Stomach (tissue), 9 donors: ENCODE data around the gene CABLES2. TPM values are rescaled to one million over a fixed set of nuclear protein-coding genes. Genes with fewer than 3 reads are reported as not detected.

Experiments used
- DNase-seq, 2 donors: peaks; one replicate each; pipeline versions ENCODE4 v3.0.0 to v3.0.0-alpha.2; 2013 to 2019
- H3K27ac ChIP-seq, 5 donors: fragments of 200-600 bp in 4 of 5; sonication (generic) in 4 of 5; one replicate each; pipeline ENCODE4 v1.5.1; 2013 to 2019; ENCODE audit warnings: mild to moderate bottlenecking in 1 of 5, moderate library complexity in 1 of 5
- H3K27me3 ChIP-seq, 3 donors: fragments of 200-600 bp; sonication (generic); one replicate each; pipeline ENCODE4 v1.5.1; 2017 to 2019; ENCODE audit warnings: mixed run types in 1 of 3
- H3K36me3 ChIP-seq, 4 donors: fragments of 200-600 bp; sonication (generic); 1 replicate in 3 of 4; 2 replicates in 1 of 4; pipeline ENCODE4 v1.5.1; 2016 to 2019
- H3K4me1 ChIP-seq, 4 donors: fragments of 200-600 bp; sonication (generic); one replicate each; pipeline ENCODE4 v1.5.1; 2016 to 2019
- H3K4me3 ChIP-seq, 4 donors: fragments of 200-600 bp; sonication (generic) in 3 of 4; one replicate each; pipeline ENCODE4 v1.5.1; 2016 to 2019; ENCODE audit warnings: mild to moderate bottlenecking in 1 of 4
- H3K9me3 ChIP-seq, 4 donors: fragments of 200-600 bp; sonication (generic); one replicate each; pipeline ENCODE4 v1.5.1; 2016 to 2019
- EP300 ChIP-seq: sonication (generic); formaldehyde crosslinking; IDR thresholded peaks from one replicate; pipeline ENCODE4 v1.6.1; 2017; ENCODE audit warnings: antibody characterized with exemption
- POLR2A ChIP-seq, 4 donors: fragments of 450-650 bp; IDR thresholded peaks; one replicate each; pipeline ENCODE4 v1.6.1; 2016; ENCODE audit warnings: antibody characterized with exemption in 4 of 4, control low read depth in 2 of 4, mild to moderate bottlenecking in 1 of 4, moderate library complexity in 1 of 4
- POLR2AphosphoS5 ChIP-seq, 3 donors: sonication (generic); formaldehyde crosslinking; IDR thresholded peaks; one replicate each; pipeline ENCODE4 v1.6.1; 2016; ENCODE audit warnings: antibody characterized with exemption in 3 of 3
- WGBS, 5 donors: extraction: QIAGEN DNeasy Blood & Tissue Kit in 3 of 5; methylation state at CpG; one replicate each; pipeline versions ENCODE4 v1.1.5 to v1.1.7; 2013 to 2018; 5-methylcytosine and 5-hydroxymethylcytosine counted together
- intact Hi-C: fragments of 100-400 bp; cut with DNase I; formaldehyde crosslinking; loops from one replicate; pipeline ENCODE4 v1.15.1; 2023; ENCODE audit warnings: low total_unique reads
- polyA plus RNA-seq, 3 donors: library from polyadenylated mRNA; stranded (reverse); fragments of 200-250 nt; gene quantifications; one replicate each; pipeline ENCODE4 v1.2.3, GENCODE V29; 2013
- total RNA-seq, 5 donors: library from RNA; depleted of rRNA; stranded (reverse); fragments of >200 nt; gene quantifications; one replicate each; pipeline versions ENCODE4 v1.1.0 to v1.2.3, GENCODE V29; 2014 to 2016
- TF ChIP-seq, protein P1 (sequence below), 7 experiments: fragments of 450-650 bp in 4 of 7; fragments of 200-600 bp in 3 of 7; sonication (generic) in 3 of 7; IDR thresholded peaks; one replicate each; pipeline ENCODE4 v1.5.1; 2016 to 2019; ENCODE audit warnings: antibody characterized with exemption in 7 of 7, control low read depth in 2 of 7, mild to moderate bottlenecking in 1 of 7
- donor health status: healthy with polysubstance abuse.
- donor health status: Bipolar disorder and iron deficiency.
- donor health status: healthy.

CABLES2 gene
- total and polyA plus RNA-seq, 8 donors = 0.55 to 7.8 (median 1.9) TPM

DNA sequence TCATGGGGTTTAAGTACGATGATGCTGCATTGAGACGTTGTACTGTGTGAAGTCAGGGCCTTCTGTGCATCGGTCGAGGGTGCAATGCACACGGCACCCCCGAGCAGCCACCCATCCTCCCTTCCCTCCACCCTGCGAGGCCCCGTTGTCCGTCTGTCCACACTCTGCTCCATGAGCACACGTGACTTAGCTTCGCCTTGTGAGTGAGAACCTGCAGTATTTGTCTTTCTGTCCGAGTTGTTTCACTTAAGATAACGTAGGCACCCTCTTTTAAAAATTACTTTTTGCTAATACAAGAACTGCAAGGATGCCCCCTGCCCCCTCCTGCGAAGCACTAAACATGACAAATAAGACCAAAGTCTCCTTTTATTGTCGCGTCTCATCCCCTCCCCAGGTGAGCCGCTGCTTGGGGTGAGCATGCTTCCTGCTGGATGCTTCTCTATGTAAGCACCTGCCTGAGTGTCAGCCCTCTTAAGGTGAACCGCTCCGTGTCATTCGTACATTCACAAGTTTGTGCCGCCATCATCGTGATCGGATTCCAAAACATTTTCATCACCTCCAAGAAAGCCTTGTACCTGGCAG is 23.9 kb upstream of the CABLES2 start:
- Histone ChIP-seq H3K9me3 (no peaks in the 10 kb centered on the region), H3K27me3 (peaks cover 0 to 33% (median 0%) of the 10 kb centered on the region in 3 donors), H3K27ac (no peak overlapping the region), H3K4me1 (peaks cover 43 to 74% (median 66%) of the 10 kb centered on the region in 4 donors), H3K4me3 (no peak overlapping the region), H3K36me3 (no peaks in the 10 kb centered on the region)
- intact Hi-C loops = no loop called here
- DNase-seq = peak in 1 of 2 donors; percentile 80
- WGBS, 5 donors = 28 to 57% (median 43%) methylated on average over 23 of the region's 23 CpGs
- TF ChIP-seq, protein P1, sequence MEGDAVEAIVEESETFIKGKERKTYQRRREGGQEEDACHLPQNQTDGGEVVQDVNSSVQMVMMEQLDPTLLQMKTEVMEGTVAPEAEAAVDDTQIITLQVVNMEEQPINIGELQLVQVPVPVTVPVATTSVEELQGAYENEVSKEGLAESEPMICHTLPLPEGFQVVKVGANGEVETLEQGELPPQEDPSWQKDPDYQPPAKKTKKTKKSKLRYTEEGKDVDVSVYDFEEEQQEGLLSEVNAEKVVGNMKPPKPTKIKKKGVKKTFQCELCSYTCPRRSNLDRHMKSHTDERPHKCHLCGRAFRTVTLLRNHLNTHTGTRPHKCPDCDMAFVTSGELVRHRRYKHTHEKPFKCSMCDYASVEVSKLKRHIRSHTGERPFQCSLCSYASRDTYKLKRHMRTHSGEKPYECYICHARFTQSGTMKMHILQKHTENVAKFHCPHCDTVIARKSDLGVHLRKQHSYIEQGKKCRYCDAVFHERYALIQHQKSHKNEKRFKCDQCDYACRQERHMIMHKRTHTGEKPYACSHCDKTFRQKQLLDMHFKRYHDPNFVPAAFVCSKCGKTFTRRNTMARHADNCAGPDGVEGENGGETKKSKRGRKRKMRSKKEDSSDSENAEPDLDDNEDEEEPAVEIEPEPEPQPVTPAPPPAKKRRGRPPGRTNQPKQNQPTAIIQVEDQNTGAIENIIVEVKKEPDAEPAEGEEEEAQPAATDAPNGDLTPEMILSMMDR (IDR thresholded peaks at IDR 0.05) = no peak
- TF ChIP-seq EP300 = no peak
- TF ChIP-seq POLR2A (IDR thresholded peaks at IDR 0.05) = no peak
- no peak for TF ChIP-seq POLR2AphosphoS5 (IDR thresholded peaks at IDR 0.05)

DNA sequence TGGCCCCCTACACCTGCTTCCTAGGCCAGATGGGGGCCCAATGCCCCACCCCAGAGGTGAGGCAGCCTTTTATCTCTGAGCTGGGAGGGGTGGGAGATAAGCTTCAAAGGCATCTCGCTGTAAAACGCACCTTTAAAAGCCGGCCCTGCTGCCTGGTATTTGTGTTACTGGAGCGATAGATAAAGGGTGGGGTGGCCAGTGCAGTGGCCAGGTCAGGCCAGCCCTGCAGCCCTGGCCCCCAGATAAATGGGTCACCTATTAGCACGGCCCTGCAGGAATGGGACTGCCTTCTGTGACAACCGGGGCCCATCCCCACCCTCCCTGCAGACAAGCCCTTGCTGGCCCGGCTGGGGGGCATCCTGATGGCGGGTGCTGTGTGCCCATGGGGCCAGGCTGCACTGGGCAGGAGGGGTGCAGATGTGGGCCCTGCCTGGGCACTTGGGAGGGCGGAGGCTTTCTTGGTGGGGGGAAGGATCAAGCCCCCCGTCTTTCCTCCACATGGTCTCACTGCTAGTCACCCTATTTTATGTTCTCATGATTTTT is 23.3 kb upstream of the CABLES2 start:
- Histone ChIP-seq H3K4me1 (peaks cover 43 to 76% (median 66%) of the 10 kb centered on the region in 4 donors), H3K9me3 (no peaks in the 10 kb centered on the region), H3K4me3 (no peak overlapping the region), H3K27me3 (peaks cover 0 to 31% (median 0%) of the 10 kb centered on the region in 3 donors), H3K36me3 (no peaks in the 10 kb centered on the region), H3K27ac (peak overlapping the region in 2 of 5 donors; percentile 11 to 20)
- intact Hi-C loops = no loop called here
- WGBS, 5 donors = 26 to 45% (median 32%) methylated on average over 9 to 10 of the region's 10 CpGs
- peak; percentile 60 to 74 for DNase-seq
- TF ChIP-seq EP300 = no peak
- TF ChIP-seq, protein P1 (IDR thresholded peaks at IDR 0.05) = no peak
- TF ChIP-seq POLR2A (IDR thresholded peaks at IDR 0.05) = no peak
- no peak for TF ChIP-seq POLR2AphosphoS5 (IDR thresholded peaks at IDR 0.05)

DNA sequence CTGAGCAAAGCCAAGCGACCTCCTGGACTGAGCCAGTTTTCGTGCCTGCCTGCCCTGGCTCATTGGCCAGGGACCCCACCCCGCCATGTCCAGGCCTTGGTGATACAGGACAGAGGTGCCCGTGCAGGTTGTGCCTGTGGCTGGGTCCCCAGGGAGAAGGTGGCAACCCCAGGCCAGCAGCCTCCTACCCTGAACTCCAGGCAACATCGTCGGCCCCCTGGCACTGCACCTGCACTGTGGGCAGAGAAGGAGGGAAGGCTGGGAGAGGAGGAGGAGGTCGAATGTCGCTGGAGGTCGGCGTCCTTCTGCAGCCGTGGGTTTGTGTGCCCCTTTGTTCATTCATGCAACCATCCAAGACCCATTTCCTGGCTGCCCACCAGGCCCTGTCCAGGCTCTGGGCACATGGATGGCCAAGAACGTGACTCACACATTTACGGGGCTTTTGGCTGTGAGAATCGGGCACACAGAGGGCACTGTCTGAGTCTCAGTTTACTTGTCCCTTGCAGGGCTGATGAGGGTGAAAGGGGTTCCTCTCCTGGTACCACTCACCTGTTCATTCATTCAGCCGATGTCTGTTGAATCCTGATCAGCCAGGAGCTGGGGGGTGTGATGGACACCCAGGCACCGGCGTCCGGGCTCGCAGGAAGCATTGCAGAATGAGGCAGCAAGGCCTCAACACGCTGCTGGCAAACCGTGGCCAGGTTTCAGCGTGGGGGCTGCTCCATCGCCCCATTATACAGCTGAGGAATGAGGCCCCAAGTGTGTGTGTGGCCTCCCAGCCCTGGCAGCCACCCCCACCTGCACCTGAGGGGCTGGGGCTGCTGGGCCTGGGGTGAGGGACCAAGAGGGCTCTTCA is 22.6 kb upstream of the CABLES2 start:
- Histone ChIP-seq H3K4me1 (peaks cover 43 to 74% (median 66%) of the 10 kb centered on the region in 4 donors), H3K27me3 (peaks cover 0 to 30% (median 0%) of the 10 kb centered on the region in 3 donors), H3K9me3 (no peaks in the 10 kb centered on the region), H3K36me3 (no peaks in the 10 kb centered on the region), H3K4me3 (no peak overlapping the region), H3K27ac (peak overlapping the region in 2 of 5 donors; percentile 11 to 20)
- 34 to 59% (median 51%) methylated on average over 17 to 23 of the region's 23 CpGs for WGBS, 5 donors
- TF ChIP-seq, protein P1 (IDR thresholded peaks at IDR 0.05) = no peak
- TF ChIP-seq EP300 = no peak
- no peak for TF ChIP-seq POLR2A (IDR thresholded peaks at IDR 0.05)
- TF ChIP-seq POLR2AphosphoS5 (IDR thresholded peaks at IDR 0.05) = no peak
- DNase-seq = no peak
- intact Hi-C loops = no loop called here
